Measurements from ENCODE around the gene P3R3URF.

The P3R3URF gene

DNA sequence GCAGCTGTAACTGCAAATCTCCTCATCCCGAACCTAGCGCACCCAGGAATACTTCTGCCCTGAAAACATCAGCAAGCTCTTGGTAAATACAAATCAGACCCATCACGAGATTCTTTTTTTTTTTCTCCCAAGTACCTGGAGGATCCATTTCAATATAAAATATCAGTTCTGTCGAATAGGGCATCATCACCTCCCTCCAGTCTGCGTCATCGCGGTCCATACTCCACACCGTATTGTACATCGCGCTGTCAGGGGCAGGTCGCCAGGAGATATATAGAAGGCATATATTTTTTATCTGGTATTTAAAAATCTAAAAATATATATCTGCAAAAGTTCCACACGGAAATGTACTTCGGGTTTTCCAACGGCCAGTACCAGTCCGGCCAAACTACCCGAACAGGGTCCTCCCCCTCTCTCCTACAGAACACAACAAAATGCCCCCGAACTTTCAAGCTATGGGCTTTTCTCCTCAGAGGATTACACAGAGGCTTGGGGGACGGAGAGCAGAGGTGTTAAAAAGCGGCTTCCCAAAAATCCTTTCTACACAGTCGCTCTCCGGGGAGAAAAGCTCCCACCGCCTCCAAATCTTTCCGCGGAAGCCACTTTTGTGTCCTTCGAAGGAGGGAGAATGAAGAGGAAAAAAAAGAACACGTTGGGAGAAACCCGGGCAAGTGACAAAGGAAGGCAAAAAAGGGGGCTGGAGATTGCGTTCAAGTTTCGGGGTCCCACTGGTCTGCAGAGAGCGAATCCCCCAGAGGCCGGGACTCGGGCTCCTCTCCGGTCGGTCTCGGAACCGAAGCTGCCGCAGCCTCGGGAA, 44.4 kb downstream of the P3R3URF start:
- DNase-seq (ENCODE audit: low spot score) = peak; percentile 65

DNA sequence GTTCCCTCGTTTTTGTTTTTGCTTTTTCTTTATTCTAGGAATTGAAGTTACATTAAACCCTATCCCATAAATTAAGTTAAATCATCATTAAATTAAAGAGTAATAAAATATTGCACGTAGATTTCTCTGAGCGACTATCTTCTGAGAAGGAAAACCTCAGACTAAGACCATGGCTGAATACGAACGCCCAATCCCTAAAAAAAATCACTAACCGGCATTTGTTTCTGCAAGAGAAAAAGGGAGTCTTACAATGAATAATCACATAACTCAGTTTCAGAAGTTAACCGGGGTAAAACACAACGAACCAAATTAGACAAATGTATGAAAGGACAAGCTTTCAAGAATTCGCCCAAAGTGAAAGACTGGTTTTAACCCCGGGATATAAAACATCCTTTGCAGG, 45.2 kb downstream of the P3R3URF start:
- DNase-seq (ENCODE audit: low spot score) = no peak

GRCh38 chr1:46130606-46131005, 45.7 kb downstream of the P3R3URF start:
- no peak for DNase-seq (ENCODE audit: low spot score)

GRCh38 chr1:46130121-46130520, 46.2 kb downstream of the P3R3URF start:
- DNase-seq (ENCODE audit: low spot score) = no peak

DNA sequence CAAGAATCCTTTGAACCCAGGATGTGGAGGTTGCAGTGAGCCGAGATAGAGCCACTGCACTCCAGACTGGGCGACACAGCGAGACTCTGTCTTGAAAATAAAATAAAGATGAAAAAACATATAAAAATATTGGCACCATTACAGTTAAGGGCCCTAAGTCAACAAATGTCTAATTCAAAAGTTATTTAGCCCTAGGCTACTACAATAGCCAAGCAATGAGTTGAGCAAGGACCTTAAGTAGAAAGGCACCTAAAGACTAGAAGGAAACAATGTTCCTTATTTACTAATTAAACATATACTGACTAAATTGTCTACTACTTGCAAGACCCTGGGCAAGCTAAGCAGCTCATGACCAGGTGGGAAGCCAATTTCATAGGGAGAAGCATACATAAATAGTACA, 47.9 kb downstream of the P3R3URF start:
- no peak for DNase-seq (ENCODE audit: low spot score)
